GM19324 (cell line): ENCODE results near the gene ZNF681.
"Not testable (repeated sequence)": the region's sequence is repeated elsewhere in the genome, so short reads cannot be mapped to it uniquely, and the experiment has no call there.

ENCODE experiments used
- ATAC-seq: cut with Tn5 transposase; IDR thresholded peaks from one replicate; pipeline ENCODE4 v1.9.1; 2021; ENCODE audit warnings: mild to moderate bottlenecking, moderate library complexity; ENCODE audit not compliant: unreplicated experiment, low FRiP score

ZNF681 gene

GRCh38 chr19:23774524-23774971, 15.9 kb upstream of the ZNF681 start:
- ATAC-seq = no peak

DNA sequence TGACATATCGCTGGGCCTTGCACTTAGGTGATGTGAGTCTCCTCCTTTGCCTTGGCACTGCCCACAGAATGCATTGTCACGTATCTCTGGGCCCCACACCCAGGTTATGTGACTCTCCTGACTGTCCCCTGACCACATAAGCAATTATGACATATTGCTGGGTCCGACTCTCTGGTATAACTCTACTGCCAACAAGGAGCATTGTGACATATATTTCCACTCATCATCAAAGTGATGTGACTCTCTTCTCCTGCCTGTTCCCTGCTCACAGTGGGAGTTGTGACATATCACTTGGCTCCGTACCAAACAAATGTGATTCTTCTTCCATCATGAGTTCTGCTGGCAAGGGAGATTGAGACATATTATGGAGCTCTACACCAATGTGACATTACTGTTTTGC, 15.4 kb upstream of the ZNF681 start:
- ATAC-seq = no peak

- ATAC-seq = no peak
Observed at GRCh38 chr19:23772675-23773063, 14.0 kb upstream of the ZNF681 start.

- ATAC-seq = no peak
Observed at GRCh38 chr19:23771761-23772674, 13.3 kb upstream of the ZNF681 start.

DNA sequence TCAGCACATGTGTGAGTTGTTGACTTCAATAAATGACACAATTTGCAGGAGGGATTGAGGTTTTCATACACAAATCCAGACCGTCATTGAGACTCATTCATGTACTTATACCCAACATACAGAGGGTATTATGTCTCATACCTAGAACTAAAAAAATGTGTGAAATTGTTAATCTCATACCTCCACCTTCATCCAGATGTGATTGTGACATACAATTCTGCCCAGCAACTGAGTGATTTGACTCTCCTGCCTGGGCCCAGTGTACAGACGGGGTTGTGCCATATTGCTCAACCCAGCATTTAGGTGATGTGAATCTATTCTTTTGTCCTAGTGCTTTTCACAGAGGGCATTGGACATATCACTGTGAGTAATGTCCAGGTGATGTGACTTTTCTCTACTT, 12.6 kb upstream of the ZNF681 start:
- ATAC-seq = no peak

GRCh38 chr19:23770672-23771250, 12.1 kb upstream of the ZNF681 start:
- no peak for ATAC-seq

DNA sequence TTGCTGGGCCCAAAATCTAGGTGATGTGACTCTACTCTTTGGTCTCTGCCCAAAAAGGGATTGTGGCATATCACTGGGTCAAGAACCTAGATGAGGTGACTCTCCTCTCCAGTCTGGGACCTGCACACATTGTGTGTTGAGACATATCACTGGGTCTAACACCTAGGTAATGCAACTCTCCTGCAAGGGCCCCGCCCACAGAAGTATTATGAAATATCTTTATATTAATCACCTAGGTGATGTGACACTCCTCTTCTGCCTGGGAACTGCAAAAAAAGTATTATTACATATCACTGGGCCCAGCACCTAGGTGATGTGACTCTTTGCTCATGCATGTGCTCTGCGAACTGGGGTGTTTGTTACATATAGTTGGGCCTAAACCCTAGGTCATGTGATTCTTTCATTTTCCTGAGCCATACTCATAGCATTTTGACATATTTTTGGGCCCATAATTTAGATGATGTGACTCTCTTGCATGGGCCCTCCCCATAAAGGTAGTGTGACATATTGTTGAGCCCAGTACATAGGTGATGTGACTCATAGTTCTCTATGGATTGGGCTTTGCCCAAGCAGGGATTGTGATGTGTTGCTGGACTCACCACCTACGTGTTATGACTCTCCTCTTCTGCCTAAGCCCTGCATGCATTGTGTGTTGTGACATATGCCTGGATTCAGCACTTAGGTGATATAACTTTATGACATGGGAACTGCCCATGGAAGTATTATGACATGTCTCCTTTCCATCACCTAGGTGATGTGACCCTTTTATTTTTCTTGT, 11.2 kb upstream of the ZNF681 start:
- no peak for ATAC-seq

DNA sequence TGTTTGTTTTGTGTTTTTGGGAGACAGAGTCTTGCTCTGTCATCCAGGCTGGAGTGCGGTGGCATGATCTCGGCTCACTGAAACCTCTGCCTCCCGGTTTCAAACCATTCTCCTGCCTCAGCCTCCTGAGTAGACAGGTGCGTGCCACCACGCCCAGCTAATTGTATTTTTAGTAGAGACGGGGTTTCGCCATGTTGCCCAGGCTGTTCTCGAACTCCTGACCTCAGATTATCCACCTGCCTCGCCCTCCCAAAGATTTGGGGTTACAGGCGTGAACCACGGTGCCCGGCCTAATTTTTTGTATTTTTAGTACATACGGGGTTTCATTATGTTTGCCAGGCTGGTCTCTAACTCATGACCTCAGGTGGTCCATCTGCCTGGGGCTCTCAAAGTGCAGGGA, 8.3 kb upstream of the ZNF681 start:
- ATAC-seq = no peak

DNA sequence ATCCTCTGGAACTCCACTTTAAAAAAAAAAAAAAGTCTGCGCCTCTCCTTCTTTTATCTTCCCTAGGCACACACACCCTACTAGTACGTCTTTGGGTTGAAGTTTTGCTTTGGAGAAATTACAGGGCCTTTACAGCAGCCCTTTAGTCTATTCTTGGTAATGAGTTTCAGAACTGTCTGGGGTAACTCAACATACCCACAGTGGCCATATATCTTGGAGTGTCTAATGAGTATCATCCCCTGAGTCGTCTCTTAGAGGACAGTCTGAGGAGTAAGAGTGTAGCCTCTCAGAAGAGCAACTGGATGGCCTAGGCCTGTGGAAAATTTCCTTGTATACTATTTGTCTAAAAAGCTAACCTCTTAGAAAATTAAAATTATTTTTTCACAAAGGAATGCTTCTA, 6.1 kb upstream of the ZNF681 start:
- ATAC-seq = no peak

GRCh38 chr19:23762884-23763711, 4.4 kb upstream of the ZNF681 start:
- no peak for ATAC-seq

DNA sequence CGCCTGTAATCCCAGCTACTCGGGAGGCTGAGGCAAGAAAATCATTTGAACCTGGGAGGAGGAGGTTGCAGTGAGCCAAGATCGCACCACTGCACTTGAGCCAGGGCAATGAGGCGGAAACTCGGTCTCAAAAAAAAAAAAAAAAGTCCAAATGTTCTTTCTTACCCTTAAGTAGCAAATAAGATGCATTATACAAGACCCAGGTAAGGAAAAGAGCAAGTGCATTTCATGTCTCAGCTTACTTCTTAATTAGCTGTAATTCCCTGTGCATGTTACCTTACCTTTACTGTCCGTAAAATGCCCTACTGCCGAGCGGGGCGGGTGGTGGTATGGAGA, 3.8 kb upstream of the ZNF681 start:
- ATAC-seq = no peak

DNA sequence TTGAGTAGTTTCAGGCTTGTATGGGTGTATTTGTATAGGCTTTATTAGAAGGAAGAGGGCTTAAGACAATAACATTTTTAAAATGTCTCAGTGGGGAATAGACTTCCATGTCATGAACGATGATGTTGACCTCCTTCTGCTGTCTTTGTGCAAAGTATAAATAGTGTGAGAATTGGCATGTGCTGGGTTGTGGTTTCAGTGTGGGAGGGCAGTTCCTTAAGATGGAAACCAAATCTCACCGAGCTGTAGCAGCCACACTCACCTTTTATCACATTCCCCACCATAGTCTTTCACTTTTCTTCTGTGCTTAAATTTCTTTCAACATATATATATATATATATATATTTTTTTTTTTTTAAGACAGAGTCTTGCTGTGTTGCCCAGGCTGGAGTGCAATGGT, 1.6 kb upstream of the ZNF681 start:
- not testable (repeated sequence) for ATAC-seq

- not testable (repeated sequence) for ATAC-seq
Observed at GRCh38 chr19:23743633-23744232, 15.0 kb downstream of the ZNF681 start.

- ATAC-seq = not testable (repeated sequence)
Observed at GRCh38 chr19:23730729-23731465, 27.8 kb downstream of the ZNF681 start.

DNA sequence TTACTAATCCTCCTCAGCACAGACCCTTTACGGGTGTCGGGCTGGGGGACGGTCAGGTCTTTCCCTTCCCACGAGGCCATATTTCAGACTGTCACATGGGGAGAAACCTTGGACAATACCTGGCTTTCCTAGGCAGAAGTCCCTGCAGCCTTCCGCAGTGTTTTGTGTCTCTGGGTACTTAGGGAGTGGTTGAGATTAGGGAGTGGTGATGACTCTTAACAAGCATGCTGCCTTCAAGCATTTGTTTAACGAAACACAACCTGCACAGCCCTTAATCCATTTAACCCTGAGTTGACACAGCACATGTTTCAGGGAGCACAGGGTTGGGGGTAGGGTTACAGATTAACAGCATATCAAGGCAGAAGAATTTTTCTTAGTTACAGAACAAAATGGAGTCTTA, 34.5 kb downstream of the ZNF681 start:
- ATAC-seq = not testable (repeated sequence)

- no peak for ATAC-seq
Observed at GRCh38 chr19:23718802-23719201, 39.9 kb downstream of the ZNF681 start.

GRCh38 chr19:23716792-23717191, 41.9 kb downstream of the ZNF681 start:
- no peak for ATAC-seq

- ATAC-seq = no peak
Observed at GRCh38 chr19:23709347-23709746, 49.3 kb downstream of the ZNF681 start.

GRCh38 chr19:23706657-23707056, 52.0 kb downstream of the ZNF681 start:
- ATAC-seq = no peak

- no peak for ATAC-seq
Observed at GRCh38 chr19:23699521-23699860, 59.2 kb downstream of the ZNF681 start.
